GM12878 (cell line): ENCODE measurements around the gene MFN2. TPM values are rescaled to one million over a fixed set of nuclear protein-coding genes. Genes with fewer than 3 reads are reported as not detected.

Source experiments
- BACH1 ChIP-seq: fragments of 450-650 bp; IDR thresholded peaks from 2 replicates; pipeline ENCODE4 v1.6.1; 2017; ENCODE audit warnings: mild to moderate bottlenecking, borderline replicate concordance
- BCL3 ChIP-seq: IDR thresholded peaks from 2 replicates; pipeline ENCODE4 v1.6.1; 2011; ENCODE audit warnings: borderline replicate concordance, low read depth, mild to moderate bottlenecking, moderate library complexity, low read length; ENCODE audit not compliant: insufficient read depth, poor library complexity, severe bottlenecking
- BCLAF1 ChIP-seq: fragments of 450-650 bp; IDR thresholded peaks from 2 replicates; pipeline ENCODE4 v1.6.1; 2017; ENCODE audit warnings: antibody characterized with exemption, mild to moderate bottlenecking, moderate library complexity
- BHLHE40 ChIP-seq, 2 experiments: fragments of 450-650 bp in 1 of 2; IDR thresholded peaks; 2 replicates each; pipeline ENCODE4 v1.6.1; 2011 to 2017; ENCODE audit warnings: low read depth in 2 of 2, borderline replicate concordance in 1 of 2, improper control_type of control experiment in 1 of 2, low read length in 1 of 2, mild to moderate bottlenecking in 1 of 2
- CBFB ChIP-seq: IDR thresholded peaks from 2 replicates; pipeline ENCODE4 v1.6.1; 2016; ENCODE audit warnings: antibody characterized with exemption, low read depth
- CHD2 ChIP-seq: IDR thresholded peaks from 2 replicates; pipeline ENCODE4 v1.6.1; 2011; ENCODE audit warnings: low read depth, low read length, improper control_type of control experiment, borderline replicate concordance
- E2F4 ChIP-seq: IDR thresholded peaks from 2 replicates; pipeline ENCODE4 v1.6.1; 2012; ENCODE audit warnings: low read depth, low read length, improper control_type of control experiment
- ESRRA ChIP-seq: IDR thresholded peaks from 2 replicates; pipeline ENCODE4 v1.6.1; 2012; ENCODE audit warnings: mild to moderate bottlenecking, low read length, improper control_type of control experiment
- ETV6 ChIP-seq, 2 experiments: fragments of 450-650 bp in 1 of 2; IDR thresholded peaks in 1 of 2; conservative IDR thresholded peaks in 1 of 2; 2 replicates each; pipeline ENCODE4 v1.6.1; 2014; ENCODE audit warnings: antibody characterized with exemption in 1 of 2, borderline replicate concordance in 1 of 2, low read depth in 1 of 2, mild to moderate bottlenecking in 1 of 2, moderate library complexity in 1 of 2
- FOXM1 ChIP-seq: IDR thresholded peaks from 2 replicates; pipeline ENCODE4 v1.6.1; 2012; ENCODE audit warnings: low read depth, mild to moderate bottlenecking, inconsistent platforms, low read length, moderate library complexity
- IKZF1 ChIP-seq: fragments of 450-650 bp; conservative IDR thresholded peaks from 2 replicates; pipeline ENCODE4 v1.6.1; 2017; ENCODE audit warnings: antibody characterized with exemption, mild to moderate bottlenecking
- IKZF2 ChIP-seq, 2 experiments: fragments of 450-650 bp; IDR thresholded peaks; 2 replicates each; pipeline ENCODE4 v1.6.1; 2017; ENCODE audit warnings: mild to moderate bottlenecking in 2 of 2, moderate library complexity in 2 of 2
- JUND ChIP-seq: IDR thresholded peaks from 2 replicates; pipeline ENCODE4 v1.6.1; 2012; ENCODE audit warnings: low read depth, mild to moderate bottlenecking, low read length, improper control_type of control experiment, moderate library complexity
- KLF5 ChIP-seq: fragments of 450-650 bp; IDR thresholded peaks from 2 replicates; pipeline ENCODE4 v1.6.1; 2014; ENCODE audit warnings: mild to moderate bottlenecking; ENCODE audit not compliant: partially characterized antibody
- MEF2A ChIP-seq: IDR thresholded peaks from 2 replicates; pipeline ENCODE4 v1.6.1; 2011; ENCODE audit warnings: low read depth, mild to moderate bottlenecking, low read length, moderate library complexity; ENCODE audit not compliant: insufficient read depth
- MYC ChIP-seq: IDR thresholded peaks from 2 replicates; pipeline ENCODE4 v1.6.1; 2011; ENCODE audit warnings: mild to moderate bottlenecking, low read length, moderate library complexity, inconsistent platforms; ENCODE audit not compliant: insufficient read depth, insufficient replicate concordance, insufficient read length, severe bottlenecking
- NRF1 ChIP-seq: conservative IDR thresholded peaks from 2 replicates; pipeline ENCODE4 v1.6.1; 2011; ENCODE audit warnings: mild to moderate bottlenecking, low read depth, low read length, improper control_type of control experiment
- PBX3 ChIP-seq: IDR thresholded peaks from 2 replicates; pipeline ENCODE4 v1.6.1; 2011; ENCODE audit warnings: mild to moderate bottlenecking, low read depth, low read length, moderate library complexity; ENCODE audit not compliant: insufficient replicate concordance
- SREBF2 ChIP-seq: IDR thresholded peaks from 2 replicates; pipeline ENCODE4 v1.6.1; 2012; ENCODE audit warnings: mild to moderate bottlenecking, low read length
- ZBTB33 ChIP-seq: fragments of 450-650 bp; IDR thresholded peaks from 2 replicates; pipeline ENCODE4 v1.6.1; 2017; ENCODE audit warnings: mild to moderate bottlenecking
- ZNF274 ChIP-seq: IDR thresholded peaks from one replicate; pipeline ENCODE4 v1.8.0; 2011; ENCODE audit not compliant: insufficient read length, insufficient read depth
- polyA plus RNA-seq, 11 experiments: library from polyadenylated mRNA; depleted of rRNA in 4 of 11; unstranded in 6 of 11; stranded (reverse) in 5 of 11; fragments of >200 nt; fragmentation: Nextera tagmentation in 4 of 11; fragmentation: Illumina TruSeq in 1 of 11; extraction: Ambion mirVana in 4 of 11; extraction: Trizol in 1 of 11; gene quantifications; 1 replicate in 1 of 11; 2 replicates in 10 of 11; pipeline versions ENCODE4 v1.2.1 to v1.2.3, GENCODE V29; 2011 to 2016; ENCODE audit warnings: inconsistent platforms in 2 of 11, missing spikeins in 2 of 11, low read depth in 1 of 11
- total RNA-seq, 4 experiments: library from RNA; depleted of rRNA in 3 of 4; stranded (reverse); fragments of >200 nt in 3 of 4; fragmentation: Illumina TruSeq in 1 of 4; extraction: Trizol in 1 of 4; gene quantifications; 2 replicates each; pipeline versions ENCODE4 v1.2.1 to v1.2.3, GENCODE V29; 2013 to 2021

Gene MFN2
- total and polyA plus RNA-seq, 10 of the 15 experiments (the other 5 are each of a cell fraction or from before 2014, with no cell fraction given), result 5.3 to 64.4 (median 48.1) TPM

GRCh38 chr1:12040457-12041051, 60.3 kb downstream of the MFN2 start (continued):
- no peak for TF ChIP-seq BCLAF1
- no peak for TF ChIP-seq ZNF274
- no peak for TF ChIP-seq JUND
- TF ChIP-seq E2F4, result no peak
- TF ChIP-seq CBFB, result no peak
- 0 out of 2 replicates have a peak, but pooled peaks have one; percentile 31 for TF ChIP-seq CHD2
- peak; percentile 32 for TF ChIP-seq KLF5
- TF ChIP-seq MYC, result no peak
- TF ChIP-seq ZBTB33, result no peak
- TF ChIP-seq IKZF2 (IDR thresholded peaks at IDR 0.05), result peak; percentile 47 to 61
- no peak for TF ChIP-seq MEF2A
- TF ChIP-seq NRF1, result no peak
- TF ChIP-seq SREBF2, result no peak
- TF ChIP-seq FOXM1, result no peak
- peak in 1 of 2 experiments; percentile 14; a peak in 1 of 4 replicates for TF ChIP-seq ETV6 (conservative IDR thresholded peaks at IDR 0.05 in 1 of 2, IDR thresholded peaks at IDR 0.05 in 1 of 2; ENCODE audit: borderline replicate concordance in 1 of 2, low read depth in 1 of 2)
- TF ChIP-seq PBX3, result no peak
- TF ChIP-seq ESRRA, result no peak
- no peak; the same call in 1 of the 2 replicates for TF ChIP-seq IKZF1
- TF ChIP-seq BACH1, result no peak
- TF ChIP-seq BCL3, result no peak
- peak; percentile 48; a peak in 1 of 4 replicates for TF ChIP-seq BHLHE40 (IDR thresholded peaks at IDR 0.05; ENCODE audit: borderline replicate concordance in 1 of 2, low read depth in 2 of 2, low read length in 1 of 2)
